CD4-positive, alpha-beta memory T cell (primary cell): ENCODE measurements around the gene ACAD11. TPM values are rescaled to one million over a fixed set of nuclear protein-coding genes. Genes with fewer than 3 reads are reported as not detected.

Experiments used
- CTCF ChIA-PET: fragments of 350-600 bp; sonication (Branson Sonifier 250); formaldehyde crosslinking; loops from one replicate; lab custom pipeline; 2021; ENCODE audit warnings: inconsistent platforms; ENCODE audit not compliant: partially characterized antibody; lab: Charles Lee
- POLR2A ChIA-PET: fragments of 350-600 bp; sonication (Branson Sonifier 250); formaldehyde crosslinking; loops from one replicate; lab custom pipeline; 2021; ENCODE audit not compliant: partially characterized antibody; lab: Charles Lee
- DNase-seq, 5 donors: peaks; one replicate each; pipeline versions ENCODE4 v3.0.0 to v3.0.0-alpha.2; 2020 to 2022; ENCODE audit warnings: mixed read lengths in 1 of 5
- H3K27ac ChIP-seq: one replicate; pipeline ENCODE4 v1.7.0; 2013; ENCODE audit warnings: low read depth, low read length
- H3K27me3 ChIP-seq: 2 replicates; pipeline ENCODE4 v1.7.0; 2013; ENCODE audit warnings: mild to moderate bottlenecking, low read length, moderate library complexity; ENCODE audit not compliant: insufficient read depth
- H3K36me3 ChIP-seq: 2 replicates; pipeline ENCODE4 v1.7.0; 2013; ENCODE audit warnings: mild to moderate bottlenecking, low read length, moderate library complexity; ENCODE audit not compliant: insufficient read depth
- H3K4me1 ChIP-seq: 2 replicates; pipeline ENCODE4 v1.7.0; 2013; ENCODE audit warnings: mild to moderate bottlenecking, low read length, moderate library complexity; ENCODE audit not compliant: insufficient read depth
- H3K4me3 ChIP-seq, 2 donors: one replicate each; pipeline ENCODE4 v1.7.0; 2013; ENCODE audit warnings: low read length in 2 of 2, mild to moderate bottlenecking in 1 of 2
- H3K9me3 ChIP-seq, 2 donors: one replicate each; pipeline ENCODE4 v1.7.0; 2013; ENCODE audit warnings: low read length in 2 of 2, control low read depth in 1 of 2; ENCODE audit not compliant: control insufficient read depth in 1 of 2
- H3K27ac Mint-ChIP-seq, 7 donors: one replicate each; pipeline ENCODE4 v1.8.0; 2020 to 2021; ENCODE audit warnings: mixed read lengths in 7 of 7, mild to moderate bottlenecking in 6 of 7, inconsistent platforms in 3 of 7, moderate library complexity in 3 of 7
- H3K27me3 Mint-ChIP-seq, 2 donors: one replicate each; pipeline ENCODE4 v1.8.0; 2020 to 2021; ENCODE audit warnings: mixed read lengths in 2 of 2
- H3K36me3 Mint-ChIP-seq, 2 donors: one replicate each; pipeline ENCODE4 v1.8.0; 2020 to 2021; ENCODE audit warnings: mixed read lengths in 2 of 2, inconsistent platforms in 1 of 2, mild to moderate bottlenecking in 1 of 2
- H3K4me1 Mint-ChIP-seq, 4 donors: one replicate each; pipeline ENCODE4 v1.8.0; 2020 to 2021; ENCODE audit warnings: mixed read lengths in 4 of 4, mild to moderate bottlenecking in 1 of 4
- H3K4me3 Mint-ChIP-seq, 8 donors: one replicate each; pipeline ENCODE4 v1.8.0; 2020 to 2021; ENCODE audit warnings: mixed read lengths in 8 of 8, mild to moderate bottlenecking in 7 of 8, moderate library complexity in 6 of 8, inconsistent platforms in 3 of 8
- H3K9me3 Mint-ChIP-seq, 8 donors: one replicate each; pipeline ENCODE4 v1.8.0; 2020 to 2021; ENCODE audit warnings: mixed read lengths in 8 of 8, mild to moderate bottlenecking in 5 of 8, inconsistent platforms in 3 of 8, moderate library complexity in 1 of 8
- intact Hi-C: fragments of 100-400 bp; cut with micrococcal nuclease; formaldehyde crosslinking; loops from one replicate; pipeline ENCODE4 v1.15.1; 2023
- polyA plus RNA-seq, 2 donors: library from polyadenylated mRNA; unstranded; fragments of 300-500 nt; fragmentation: Illumina TruSeq; gene quantifications; one replicate each; pipeline ENCODE4 v1.2.3, GENCODE V29; 2021
- total RNA-seq, 2 experiments: library from RNA; stranded (reverse); gene quantifications; one replicate each; pipeline ENCODE4 v1.2.3, GENCODE V29; 2021

Gene ACAD11
- total and polyA plus RNA-seq, 4 experiments from 2014 or later = 1.7 to 26.9 (median 13.1) TPM

GRCh38 chr3:132587401-132587800 lies 72.2 kb downstream of the ACAD11 start:
- Histone ChIP-seq H3K27ac (no peak overlapping the region), H3K9me3 (no peaks in the 10 kb centered on the region), H3K36me3 (no peaks in the 10 kb centered on the region), H3K4me1 (no peaks in the 10 kb centered on the region), H3K4me3 (no peak overlapping the region), H3K27me3 (no peaks in the 10 kb centered on the region)
- Mint-ChIP-seq H3K4me1 (no peaks in the 10 kb centered on the region), H3K27me3 (no peaks in the 10 kb centered on the region), H3K4me3 (no peak overlapping the region), H3K9me3 (peaks cover 0 to 6% (median 3%) of the 10 kb centered on the region in 8 donors), H3K27ac (no peak overlapping the region), H3K36me3 (peaks cover 17 to 42% of the 10 kb centered on the region in 2 donors)
- POLR2A ChIA-PET = no interaction called here
- intact Hi-C loops = no loop called here
- no peak for DNase-seq
- CTCF ChIA-PET = no interaction called here

DNA sequence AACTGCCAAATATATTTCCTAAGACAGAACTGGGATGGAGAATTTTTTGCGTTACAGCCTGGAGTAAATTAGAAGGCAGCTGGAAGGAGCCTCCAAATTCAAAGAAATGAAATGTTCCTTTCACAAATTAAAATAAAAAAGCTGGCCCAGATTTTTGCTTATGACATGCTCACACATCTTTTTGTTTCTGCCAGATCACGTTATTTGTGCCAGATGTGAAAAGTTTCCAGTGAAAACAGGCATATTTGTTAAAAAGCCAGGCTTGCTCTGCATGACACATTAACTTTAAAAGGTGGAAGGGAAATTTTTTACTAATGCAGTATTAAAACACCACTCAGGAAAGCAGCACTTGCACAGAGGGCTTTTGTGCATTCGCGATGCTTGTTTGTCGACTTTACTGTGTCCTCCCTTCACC lies 85.8 kb downstream of the ACAD11 start:
- H3K27me3 ChIP-seq = no peaks in the 10 kb centered on the region
- no peaks in the 10 kb centered on the region for H3K4me1 Mint-ChIP-seq
- H3K4me3 ChIP-seq = no peak overlapping the region
- no peak overlapping the region for H3K27ac Mint-ChIP-seq
- POLR2A ChIA-PET = no interaction called here
- no peak for DNase-seq
- no peak overlapping the region for H3K4me3 Mint-ChIP-seq
- H3K4me1 ChIP-seq = no peaks in the 10 kb centered on the region
- H3K9me3 ChIP-seq = no peaks in the 10 kb centered on the region
- H3K36me3 ChIP-seq = peaks cover 7% of the 10 kb centered on the region
- intact Hi-C loops = no loop called here
- H3K27ac ChIP-seq = no peak overlapping the region
- peaks cover 0 to 2% (median 0%) of the 10 kb centered on the region in 8 donors for H3K9me3 Mint-ChIP-seq
- H3K36me3 Mint-ChIP-seq = peaks cover 68 to 82% of the 10 kb centered on the region in 2 donors
- no peaks in the 10 kb centered on the region for H3K27me3 Mint-ChIP-seq
- CTCF ChIA-PET = no interaction called here

DNA sequence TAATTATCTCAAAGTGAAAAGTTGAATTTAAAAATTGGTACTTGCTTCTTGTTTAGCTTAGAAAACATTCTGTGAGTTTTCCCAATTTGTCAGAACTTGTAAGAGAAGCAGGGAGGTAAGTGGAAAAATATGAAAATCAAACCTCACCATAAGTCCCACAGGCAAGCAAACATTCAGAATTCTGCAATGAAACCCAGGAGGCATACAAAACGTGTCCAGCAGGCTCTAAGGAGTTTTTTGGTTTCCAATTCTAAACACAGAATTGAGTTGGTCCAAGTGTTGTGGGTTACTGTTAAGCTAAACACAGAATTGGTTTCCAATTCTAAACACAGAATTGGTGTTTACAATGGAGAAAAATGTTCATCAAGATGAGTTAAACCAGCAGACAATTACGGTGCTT lies 89.6 kb downstream of the ACAD11 start:
- Mint-ChIP-seq H3K36me3 (peaks cover 46 to 63% of the 10 kb centered on the region in 2 donors), H3K9me3 (peaks cover 0 to 2% (median 0%) of the 10 kb centered on the region in 8 donors), H3K27me3 (no peaks in the 10 kb centered on the region), H3K4me3 (no peak overlapping the region), H3K27ac (no peak overlapping the region), H3K4me1 (no peaks in the 10 kb centered on the region)
- intact Hi-C loops = no loop called here
- no peaks in the 10 kb centered on the region for H3K4me1 ChIP-seq
- no peaks in the 10 kb centered on the region for H3K36me3 ChIP-seq
- no peak overlapping the region for H3K27ac ChIP-seq
- no peaks in the 10 kb centered on the region for H3K9me3 ChIP-seq
- CTCF ChIA-PET = no interaction called here
- H3K4me3 ChIP-seq = no peak overlapping the region
- no peak for DNase-seq
- POLR2A ChIA-PET = no interaction called here
- no peaks in the 10 kb centered on the region for H3K27me3 ChIP-seq

- Histone ChIP-seq H3K4me3 (no peak overlapping the region), H3K36me3 (no peaks in the 10 kb centered on the region), H3K27me3 (no peaks in the 10 kb centered on the region), H3K4me1 (no peaks in the 10 kb centered on the region), H3K27ac (no peak overlapping the region), H3K9me3 (no peaks in the 10 kb centered on the region)
- H3K27ac Mint-ChIP-seq = no peak overlapping the region
- no peak for DNase-seq
- H3K27me3 Mint-ChIP-seq = no peaks in the 10 kb centered on the region
- intact Hi-C loops = no loop called here
- H3K9me3 Mint-ChIP-seq = peaks cover 0 to 2% (median 0%) of the 10 kb centered on the region in 8 donors
- CTCF ChIA-PET = no interaction called here
- H3K4me1 Mint-ChIP-seq = no peaks in the 10 kb centered on the region
- H3K36me3 Mint-ChIP-seq = peaks cover 50 to 67% of the 10 kb centered on the region in 2 donors
- POLR2A ChIA-PET = no interaction called here
- no peak overlapping the region for H3K4me3 Mint-ChIP-seq
Measured at GRCh38 chr3:132569580-132569979, 90.0 kb downstream of the ACAD11 start.

DNA sequence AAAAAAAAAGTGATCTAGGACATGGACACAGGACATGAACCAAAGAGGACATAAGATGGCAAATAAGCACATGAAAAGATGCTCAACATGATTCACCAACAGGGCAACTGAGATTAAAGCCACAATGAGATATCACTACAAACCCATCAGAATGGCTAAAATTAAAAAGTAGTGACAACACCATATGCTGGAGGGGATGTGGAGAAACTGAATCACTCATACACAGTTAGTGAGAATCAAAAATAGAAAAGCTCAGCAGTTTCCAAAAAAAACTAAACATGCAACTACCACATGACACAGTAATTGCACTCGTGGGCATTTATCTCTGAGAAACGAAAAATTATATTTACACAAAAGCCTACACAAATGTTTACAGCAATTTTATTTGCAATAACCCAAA lies 90.5 kb downstream of the ACAD11 start:
- no peak overlapping the region for H3K27ac ChIP-seq
- peak overlapping the region in 1 of 7 donors; percentile 62 for H3K27ac Mint-ChIP-seq
- peaks cover 50 to 69% of the 10 kb centered on the region in 2 donors for H3K36me3 Mint-ChIP-seq
- ChIA-PET CTCF (no interaction called here), POLR2A (no interaction called here)
- DNase-seq = no peak
- no peaks in the 10 kb centered on the region for H3K27me3 ChIP-seq
- H3K4me1 Mint-ChIP-seq = no peaks in the 10 kb centered on the region
- no peaks in the 10 kb centered on the region for H3K9me3 ChIP-seq
- no peaks in the 10 kb centered on the region for H3K36me3 ChIP-seq
- no peak overlapping the region for H3K4me3 ChIP-seq
- intact Hi-C loops = no loop called here
- no peaks in the 10 kb centered on the region for H3K4me1 ChIP-seq
- H3K27me3 Mint-ChIP-seq = no peaks in the 10 kb centered on the region
- no peak overlapping the region for H3K4me3 Mint-ChIP-seq
- H3K9me3 Mint-ChIP-seq = peaks cover 0 to 2% (median 0%) of the 10 kb centered on the region in 8 donors

DNA sequence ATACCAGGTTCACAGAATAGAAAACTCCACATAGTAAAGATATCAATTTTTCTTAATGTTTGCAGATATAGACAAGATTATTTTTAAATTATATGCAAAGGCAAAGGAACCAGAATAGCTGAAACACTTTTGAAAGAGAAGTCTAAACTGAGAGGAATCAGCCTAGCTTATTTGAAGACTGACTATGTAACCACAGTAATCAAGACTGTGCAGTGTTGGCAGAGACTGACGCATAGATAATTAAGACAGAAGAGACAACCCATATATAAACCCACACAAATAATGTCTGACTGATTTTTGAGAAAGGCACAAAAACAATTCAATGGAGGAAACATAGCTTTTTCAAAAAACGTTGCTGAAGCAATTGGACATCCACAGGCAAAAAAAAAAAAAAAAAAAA lies 91.2 kb downstream of the ACAD11 start:
- H3K27ac ChIP-seq = no peak overlapping the region
- no peak overlapping the region for H3K4me3 Mint-ChIP-seq
- no peak for DNase-seq
- CTCF ChIA-PET = no interaction called here
- no peaks in the 10 kb centered on the region for H3K4me1 Mint-ChIP-seq
- no peaks in the 10 kb centered on the region for H3K27me3 Mint-ChIP-seq
- H3K27me3 ChIP-seq = no peaks in the 10 kb centered on the region
- no peak overlapping the region for H3K27ac Mint-ChIP-seq
- intact Hi-C loops = no loop called here
- H3K9me3 Mint-ChIP-seq = peaks cover 0 to 2% (median 0%) of the 10 kb centered on the region in 8 donors
- H3K9me3 ChIP-seq = no peaks in the 10 kb centered on the region
- H3K36me3 ChIP-seq = no peaks in the 10 kb centered on the region
- no peaks in the 10 kb centered on the region for H3K4me1 ChIP-seq
- H3K36me3 Mint-ChIP-seq = peaks cover 45 to 67% of the 10 kb centered on the region in 2 donors
- POLR2A ChIA-PET = no interaction called here
- H3K4me3 ChIP-seq = no peak overlapping the region

GRCh38 chr3:132564070-132564465 lies 95.5 kb downstream of the ACAD11 start:
- DNase-seq = no peak
- Mint-ChIP-seq H3K4me3 (no peak overlapping the region), H3K27me3 (no peaks in the 10 kb centered on the region), H3K27ac (no peak overlapping the region), H3K4me1 (no peaks in the 10 kb centered on the region), H3K36me3 (peaks cover 28 to 57% of the 10 kb centered on the region in 2 donors), H3K9me3 (no peaks in the 10 kb centered on the region)
- intact Hi-C loops = no loop called here
- no peak overlapping the region for H3K27ac ChIP-seq
- ChIA-PET POLR2A (no interaction called here), CTCF (no interaction called here)
- no peaks in the 10 kb centered on the region for H3K36me3 ChIP-seq
- H3K9me3 ChIP-seq = no peaks in the 10 kb centered on the region
- no peaks in the 10 kb centered on the region for H3K4me1 ChIP-seq
- H3K4me3 ChIP-seq = no peak overlapping the region
- H3K27me3 ChIP-seq = no peaks in the 10 kb centered on the region
